PFSK-1 (cell line): ENCODE measurements around the gene NACAD.

Source experiments
- POLR2AphosphoS5 ChIP-seq: IDR thresholded peaks from 2 replicates; pipeline ENCODE4 v1.6.1; 2012; ENCODE audit warnings: low read depth, mild to moderate bottlenecking, control low read depth, low read length, moderate library complexity
- SIN3A ChIP-seq: IDR thresholded peaks from 2 replicates; pipeline ENCODE4 v1.6.1; 2012; ENCODE audit warnings: mild to moderate bottlenecking, low read length, moderate library complexity, borderline replicate concordance; ENCODE audit not compliant: insufficient read depth
- TAF1 ChIP-seq: IDR thresholded peaks from 2 replicates; pipeline ENCODE4 v1.6.1; 2012; ENCODE audit warnings: low read length, control low read depth, borderline replicate concordance; ENCODE audit not compliant: insufficient read depth

- no peak for TF ChIP-seq TAF1
- TF ChIP-seq SIN3A, result no peak
- TF ChIP-seq POLR2AphosphoS5, result no peak
These were observed 29.5 kb upstream of the NACAD start for GRCh38 chr7:45118292-45118691.
